Measurements from ENCODE around the gene GCLC.
"Not testable (repeated sequence)": the region's sequence is repeated elsewhere in the genome, so short reads cannot be mapped to it uniquely, and the experiment has no call there.

GCLC gene

GRCh38 chr6:53556986-53557715, 12.2 kb upstream of the GCLC start:
- DNase-seq, result no peak

- not testable (repeated sequence) for DNase-seq
Observed at GRCh38 chr6:53553600-53553999, 8.7 kb upstream of the GCLC start.

- DNase-seq, result not testable (repeated sequence)
Observed at GRCh38 chr6:53551681-53552080, 6.8 kb upstream of the GCLC start.

DNA sequence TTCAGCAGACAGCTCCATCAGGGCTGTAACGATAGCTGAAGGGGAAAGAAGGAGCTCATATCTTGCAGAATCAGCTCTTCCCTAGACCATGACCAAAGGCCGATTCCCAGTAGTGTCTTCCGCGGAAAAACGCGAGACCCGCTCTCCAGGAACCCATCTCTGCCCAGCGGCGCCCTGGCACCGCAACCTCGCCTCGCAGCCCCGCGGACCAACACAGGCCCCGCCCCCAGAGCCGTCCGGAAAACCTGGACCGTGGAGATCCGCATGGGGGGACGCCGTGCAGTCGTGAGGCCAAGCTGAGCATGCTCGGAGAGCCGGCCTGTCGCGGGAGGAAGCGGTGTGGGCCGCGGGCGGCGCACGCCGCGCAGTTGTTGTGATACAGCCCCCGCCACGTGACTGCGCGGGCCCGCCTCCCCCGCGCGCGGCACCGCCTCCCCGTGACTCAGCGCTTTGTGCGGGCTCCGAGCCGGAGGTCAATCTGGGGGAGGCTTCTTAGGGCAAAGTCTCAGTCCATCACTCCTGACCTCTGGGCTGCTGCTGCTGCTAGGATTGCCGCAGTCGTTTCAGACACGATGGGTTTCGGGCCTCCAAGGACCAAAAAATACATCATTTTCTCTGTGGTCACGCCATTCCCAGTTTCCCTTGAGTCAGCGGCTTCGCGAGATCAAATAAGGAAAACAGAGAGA, 3.1 kb upstream of the GCLC start:
- peak; percentile 87 for DNase-seq

DNA sequence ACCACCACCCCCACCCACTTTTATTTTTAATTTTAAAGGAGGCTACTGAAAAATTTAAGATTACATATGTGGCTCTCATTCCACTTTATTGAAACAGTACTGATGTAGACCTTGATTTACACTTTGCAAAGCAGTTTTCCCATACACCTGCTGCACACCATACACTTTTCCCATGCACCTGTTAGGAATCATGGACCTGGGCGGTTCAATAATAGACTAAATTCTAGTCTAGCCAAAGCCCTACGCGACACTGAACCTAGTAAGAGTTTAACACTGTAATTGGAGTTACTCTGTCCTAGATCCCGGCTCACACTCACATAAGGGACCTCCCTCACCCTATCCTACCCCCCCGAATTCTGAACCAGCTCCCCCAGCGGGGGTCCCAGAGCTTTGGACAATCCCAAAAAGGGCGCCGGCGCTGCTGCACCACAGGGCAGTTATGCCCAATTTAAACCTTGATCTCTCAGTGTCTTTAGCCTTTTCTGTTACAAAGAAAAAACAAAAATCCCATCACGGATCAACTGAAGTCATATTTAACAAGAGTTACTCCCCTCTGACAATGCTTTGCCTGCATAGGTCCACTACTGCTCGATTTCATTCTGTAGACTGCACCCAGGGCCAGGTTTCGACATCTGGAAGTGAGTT, 2.4 kb upstream of the GCLC start:
- no peak for DNase-seq

- no peak for DNase-seq
Observed at GRCh38 chr6:53546281-53546680, 1.4 kb upstream of the GCLC start.

- DNase-seq, result no peak
Observed at GRCh38 chr6:53544217-53544469, 758 bp downstream of the GCLC start.

- DNase-seq, result no peak
Observed at GRCh38 chr6:53543359-53544216, 1.3 kb downstream of the GCLC start.

DNA sequence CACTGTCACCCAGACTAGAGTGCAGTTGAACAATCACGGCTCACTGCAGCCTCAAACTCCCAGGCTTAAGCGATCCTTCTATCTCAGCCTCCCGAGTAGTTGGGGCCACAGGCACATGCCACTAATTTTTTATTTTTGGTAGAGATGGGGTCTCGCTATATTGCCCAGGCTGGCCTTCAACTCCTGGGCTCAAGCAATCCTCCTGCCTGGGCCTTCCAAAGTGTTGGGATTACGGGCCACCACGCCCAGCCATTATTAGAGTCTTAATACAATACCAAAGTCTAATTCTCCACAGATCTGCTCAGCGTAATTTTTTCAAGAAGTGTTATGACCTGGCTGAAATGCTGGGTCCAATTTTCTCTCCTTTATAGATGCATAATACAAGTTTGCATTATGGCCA, 3.0 kb downstream of the GCLC start:
- DNase-seq, result no peak

DNA sequence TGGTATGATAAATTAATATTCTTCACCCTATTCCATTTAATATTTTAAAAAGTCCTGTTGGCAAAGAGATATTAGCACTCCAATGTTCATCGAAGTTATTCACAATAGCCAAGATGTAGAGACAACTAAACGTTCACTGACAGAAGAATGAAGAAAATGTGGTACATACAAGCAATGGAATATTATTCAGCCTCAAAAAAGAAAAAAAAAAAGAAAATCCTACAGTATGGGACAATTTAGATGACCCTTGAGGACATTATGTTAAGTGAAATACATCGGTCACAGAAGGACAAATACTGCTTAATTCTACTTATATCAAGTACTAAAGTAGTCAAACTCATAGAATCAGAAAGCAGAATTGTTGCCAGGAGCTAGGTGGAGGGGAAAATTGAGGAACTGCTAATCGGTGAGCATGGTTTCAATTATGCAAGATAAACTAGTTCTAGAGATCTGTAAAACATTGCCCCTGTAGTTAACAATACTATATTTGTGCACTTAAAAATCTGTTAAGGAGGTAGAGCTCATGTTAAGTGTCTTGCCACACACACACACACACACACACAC, 4.7 kb downstream of the GCLC start:
- DNase-seq, result no peak

- DNase-seq, result no peak
Observed at GRCh38 chr6:53539561-53539960, 5.3 kb downstream of the GCLC start.

- no peak for DNase-seq
Observed at GRCh38 chr6:53536561-53536960, 8.3 kb downstream of the GCLC start.

DNA sequence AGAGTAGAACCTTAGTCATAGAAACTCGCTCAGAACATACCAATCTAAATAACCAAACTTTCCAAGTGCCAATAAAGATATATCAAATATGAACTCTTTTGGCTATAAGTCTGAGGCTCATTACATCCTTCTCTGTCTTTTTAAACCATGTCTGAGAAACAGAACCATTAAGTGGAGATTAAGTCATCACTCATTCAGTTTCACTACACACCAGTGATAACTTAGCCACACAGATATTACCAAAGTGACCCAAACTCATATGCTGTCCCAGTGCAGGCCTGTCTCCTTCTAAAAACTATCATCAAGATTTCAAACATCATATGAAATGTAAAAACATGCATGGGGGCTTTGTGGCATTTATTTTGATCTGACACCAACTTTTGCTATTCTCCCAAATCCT, 12.0 kb downstream of the GCLC start:
- DNase-seq, result no peak

DNA sequence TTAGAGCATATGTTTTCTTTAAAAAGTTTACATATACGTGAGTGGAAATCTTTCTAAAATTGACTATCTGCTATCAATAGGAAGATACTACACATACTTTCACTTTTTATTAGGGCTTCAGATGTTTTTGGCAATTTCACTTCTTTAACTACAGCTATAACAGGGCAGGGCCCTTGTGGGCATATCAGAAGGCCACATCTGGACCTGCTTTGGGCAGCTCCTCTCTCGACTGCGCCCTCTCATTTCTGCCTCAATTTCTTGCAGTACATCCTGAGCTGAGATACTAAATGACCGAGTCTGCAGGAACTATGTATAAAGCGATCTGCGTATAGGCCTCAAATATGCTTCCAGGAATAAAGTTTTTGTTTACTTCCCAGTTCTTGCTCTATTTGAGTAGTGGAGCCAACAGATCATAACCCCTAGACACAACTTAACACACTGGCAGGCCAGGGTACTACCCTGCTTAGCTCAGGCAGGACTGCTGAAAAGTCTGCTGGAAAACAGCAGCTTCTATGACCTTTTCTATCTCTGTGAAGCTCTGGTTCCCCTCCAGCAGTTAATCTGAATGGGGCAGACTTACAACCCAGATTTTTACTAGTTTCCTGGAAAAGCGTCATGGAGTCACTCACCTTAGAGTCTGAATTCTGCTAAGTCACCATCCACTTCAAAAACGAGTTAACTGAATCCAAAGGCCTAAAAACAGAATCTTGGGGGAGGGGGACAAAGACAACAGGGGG, 12.7 kb downstream of the GCLC start:
- no peak for DNase-seq

DNA sequence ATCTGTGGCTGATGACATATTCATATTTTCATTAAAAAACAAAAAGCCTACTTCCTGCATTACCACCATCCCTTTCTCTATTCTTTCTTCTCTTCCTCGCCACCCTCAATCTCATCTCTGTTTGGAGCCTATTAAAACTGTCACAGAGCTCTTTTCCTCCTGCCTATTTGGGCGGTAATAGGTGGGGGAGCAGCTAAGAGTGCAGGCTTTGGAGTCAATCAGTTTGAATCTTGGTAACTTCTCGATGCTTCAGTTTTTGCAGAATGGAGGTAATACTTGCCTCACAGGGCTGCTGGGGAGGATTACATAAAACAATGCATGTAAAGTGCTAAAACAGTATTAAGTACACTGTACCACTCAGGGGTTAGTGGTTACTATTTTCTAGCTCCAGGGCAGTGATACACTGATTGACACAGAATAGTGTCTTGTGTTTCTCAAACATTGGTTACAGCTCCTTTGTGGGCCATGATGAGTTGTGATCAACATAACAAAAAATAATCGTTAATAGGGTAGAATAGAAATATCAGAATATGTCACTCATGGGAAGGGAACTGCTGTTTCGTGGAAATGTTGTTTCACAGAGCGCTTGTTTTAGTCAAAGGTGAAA, 14.0 kb downstream of the GCLC start:
- DNase-seq, result no peak

DNA sequence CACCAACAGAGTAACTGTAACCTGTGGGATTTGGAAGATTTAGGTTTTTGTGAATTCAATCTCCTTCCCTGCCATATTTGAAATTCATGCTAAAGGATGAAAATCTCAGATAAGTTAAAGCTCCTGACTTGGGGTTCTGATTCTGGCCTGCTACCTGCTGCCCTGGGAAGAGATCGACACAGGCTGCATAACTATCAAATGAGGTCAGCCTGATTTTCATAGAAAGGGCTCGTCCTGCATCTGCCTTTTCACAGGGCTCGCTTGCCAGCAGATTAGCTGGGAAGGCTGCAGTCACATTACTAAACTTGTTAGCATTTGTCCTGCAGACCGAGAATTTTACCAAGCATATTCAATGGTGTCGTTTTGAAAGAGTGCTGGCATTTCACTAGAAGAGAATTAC, 14.6 kb downstream of the GCLC start:
- DNase-seq, result no peak

DNA sequence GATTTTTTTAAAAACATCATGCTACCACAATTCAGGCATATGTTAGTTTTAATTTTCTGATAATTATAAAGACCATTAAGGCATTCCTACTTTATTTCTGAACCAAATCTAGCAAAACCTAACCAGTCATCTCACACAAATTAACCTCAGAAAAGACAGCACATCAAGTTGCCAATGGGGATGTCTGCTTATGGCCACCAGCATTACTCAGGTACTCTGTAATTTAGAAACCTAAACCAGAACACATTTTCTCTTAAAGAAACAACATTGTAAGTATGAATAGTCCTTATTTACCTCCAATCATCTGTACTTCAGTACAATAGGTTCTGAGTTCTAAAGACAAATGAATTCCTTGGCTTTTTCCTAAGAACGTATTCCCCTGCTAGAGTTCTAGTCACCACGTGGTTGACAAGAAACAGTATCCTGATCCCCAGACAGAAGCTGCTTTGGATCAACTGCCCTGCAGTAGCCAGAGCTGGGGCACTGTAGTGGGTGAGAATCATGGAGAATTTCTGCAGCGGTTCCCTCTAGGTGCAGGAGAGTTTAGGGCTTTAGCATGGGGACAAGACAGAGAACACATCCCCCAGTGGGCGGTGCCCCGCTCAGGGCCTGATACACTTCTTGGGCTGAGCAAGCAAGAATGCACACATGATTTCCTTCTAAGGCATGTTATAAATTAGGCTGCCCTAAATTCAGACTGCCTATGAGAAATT, 15.4 kb downstream of the GCLC start:
- no peak for DNase-seq

DNA sequence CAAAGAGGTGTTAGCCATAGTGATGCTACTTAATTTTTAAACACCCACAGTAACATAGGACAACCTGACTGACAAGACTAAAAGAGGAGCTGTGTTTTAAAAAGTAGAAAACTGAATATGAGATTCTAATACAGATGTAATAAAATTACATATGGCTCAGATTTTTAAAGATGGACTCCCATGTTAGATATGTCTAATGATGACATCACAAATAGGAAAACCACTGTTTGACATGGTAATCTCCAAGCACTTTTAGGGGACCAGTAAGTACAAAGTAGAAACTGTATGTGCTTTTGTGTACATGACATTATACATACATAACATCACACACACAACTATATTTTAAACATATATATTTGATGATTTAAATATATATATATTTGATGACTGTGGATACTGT, 16.8 kb downstream of the GCLC start:
- DNase-seq, result no peak

DNA sequence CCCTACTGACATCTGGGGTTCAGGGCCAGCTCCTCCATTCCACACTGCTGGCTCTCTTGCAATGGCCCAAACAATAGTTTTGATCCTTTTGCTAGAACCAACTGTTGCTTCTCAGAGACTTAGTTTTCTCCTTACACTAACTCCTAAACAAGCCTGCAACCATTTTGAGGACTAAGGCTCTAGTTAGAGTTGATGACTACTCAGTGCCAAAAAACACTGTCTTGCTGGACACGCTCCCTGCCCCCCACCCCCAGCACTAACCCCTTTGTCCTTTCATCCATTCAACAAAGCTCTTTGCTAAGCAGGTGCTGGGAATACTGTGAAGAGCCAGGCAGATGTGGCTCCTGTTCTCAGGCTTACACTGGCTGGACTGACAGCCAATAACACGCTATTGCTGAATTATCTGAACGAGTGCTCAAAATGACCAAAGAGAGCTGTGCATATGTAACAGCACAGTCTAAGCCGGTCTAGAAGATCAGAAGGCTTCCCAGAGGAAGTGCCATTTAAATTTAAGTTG, 17.6 kb downstream of the GCLC start:
- no peak for DNase-seq

DNA sequence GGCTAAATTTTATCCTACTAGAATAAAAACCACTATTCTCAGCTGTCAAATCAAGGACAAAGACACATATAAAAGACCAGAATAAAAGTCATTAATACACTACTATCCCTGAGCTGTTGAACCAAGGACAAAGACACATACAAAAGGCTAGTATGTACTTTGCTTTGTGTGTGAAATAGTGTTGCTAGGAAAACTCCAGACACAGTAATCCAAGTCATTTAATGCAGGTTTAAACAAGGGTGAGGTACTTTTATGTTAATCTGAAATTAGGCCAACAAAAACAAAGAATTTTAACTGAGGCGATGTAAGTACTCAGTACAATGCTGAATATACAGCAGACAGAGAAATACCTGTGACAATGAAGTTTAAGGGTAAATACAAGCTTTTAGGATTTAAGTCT, 18.9 kb downstream of the GCLC start:
- DNase-seq, result no peak

DNA sequence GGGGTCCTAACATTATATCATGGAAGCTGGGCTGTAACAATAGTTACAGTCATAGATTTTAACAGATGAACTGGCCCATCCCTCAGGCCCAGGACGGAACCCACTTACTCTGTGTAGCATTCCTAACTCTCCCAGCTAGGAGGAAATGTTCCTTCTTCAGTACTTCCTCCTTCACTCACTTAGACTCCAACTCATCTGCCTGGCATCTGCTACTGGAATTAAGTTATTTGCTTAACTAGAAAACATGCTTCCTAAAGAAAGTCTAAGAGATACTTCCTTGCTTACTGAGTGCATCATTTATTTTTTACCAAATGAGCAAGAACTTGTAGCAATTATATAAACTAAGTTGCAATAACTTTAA, 20.5 kb downstream of the GCLC start:
- DNase-seq, result no peak

Measured in COR-L47 (cell line).